Measurements from ENCODE around the gene SERPINB4. TPM values are rescaled to one million over a fixed set of nuclear protein-coding genes. Genes with fewer than 3 reads are reported as not detected.

The SERPINB4 gene
- total RNA-seq, 1 experiment from 2014 or later: not detected

DNA sequence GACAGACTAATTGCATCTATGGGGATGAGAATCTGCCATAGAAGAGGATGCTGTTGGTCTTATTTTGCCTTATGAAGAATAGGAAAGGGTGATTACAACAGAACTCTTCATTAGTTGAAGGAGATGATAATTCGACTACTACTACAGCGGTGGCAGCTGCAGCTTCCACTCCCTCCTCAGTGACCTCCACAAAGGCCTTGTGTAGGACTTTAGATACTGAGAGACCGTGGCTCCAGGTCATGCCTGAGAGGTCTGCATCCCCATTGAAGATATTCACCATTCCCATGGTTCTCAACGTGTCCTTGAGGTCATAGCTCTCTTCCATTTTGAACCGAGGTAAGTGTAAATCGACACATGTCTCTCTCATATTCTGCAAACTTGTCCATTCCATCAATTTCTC is 6.4 kb downstream of the SERPINB4 start:
- no peak for DNase-seq (ENCODE audit: low read depth)

DNA sequence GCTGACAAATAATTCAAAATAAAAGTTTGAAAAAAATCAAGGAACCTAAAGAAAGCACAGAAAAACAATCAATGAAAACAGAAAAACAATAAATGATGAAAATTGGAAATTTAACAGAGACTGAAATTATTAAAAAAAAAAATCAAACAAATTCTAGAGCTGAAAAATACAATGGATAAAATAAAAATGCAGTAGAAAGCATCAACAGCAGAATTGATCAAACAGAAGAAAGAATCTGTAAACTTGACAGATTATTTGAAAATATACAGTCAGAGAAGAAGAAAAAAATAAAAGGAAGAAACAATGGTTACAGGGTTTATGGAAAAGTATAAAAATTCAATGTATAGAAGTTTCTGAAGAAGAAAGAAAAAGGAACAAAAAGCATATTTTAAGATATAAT is 16.2 kb downstream of the SERPINB4 start:
- DNase-seq (ENCODE audit: low read depth): no peak

DNA sequence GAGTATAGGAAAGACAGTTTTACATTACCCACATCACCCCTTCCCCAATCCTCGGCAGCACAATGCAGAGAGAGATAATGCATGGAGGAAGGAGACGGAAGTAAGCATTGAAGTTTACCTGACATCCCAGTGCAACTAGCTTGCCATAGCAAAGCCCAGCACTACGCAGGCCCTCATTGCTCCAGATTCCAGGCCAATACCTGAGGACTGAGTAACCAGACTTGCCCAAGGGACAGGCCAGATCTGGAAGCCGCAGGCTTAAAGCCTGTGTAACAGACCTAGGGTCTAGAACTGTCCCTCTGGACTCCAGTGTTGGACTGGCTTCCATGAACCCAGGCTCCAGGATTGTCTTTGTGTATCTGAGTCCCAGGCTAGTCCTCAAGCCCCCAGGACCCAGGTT is 17.6 kb downstream of the SERPINB4 start:
- no peak for DNase-seq (ENCODE audit: low read depth)

DNA sequence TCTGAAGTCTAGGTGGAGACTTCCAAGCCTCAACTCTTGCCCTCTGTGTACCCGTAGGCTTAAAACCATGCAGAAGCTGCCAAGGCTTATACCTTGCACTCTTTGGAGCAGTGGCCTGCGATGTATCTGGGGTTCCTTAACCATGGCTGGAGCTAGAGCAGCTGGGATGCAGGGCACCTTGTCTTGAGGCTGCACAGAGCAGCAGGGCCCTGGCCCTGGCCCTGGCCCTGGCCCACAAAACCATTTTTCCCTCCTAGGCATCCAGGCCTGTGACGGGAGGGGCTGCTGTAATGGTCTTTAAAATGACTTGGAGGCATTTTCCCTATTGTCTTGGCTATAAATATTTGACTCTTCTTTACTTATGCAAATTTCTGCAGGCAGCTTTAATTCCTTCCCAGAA is 19.2 kb downstream of the SERPINB4 start:
- DNase-seq (ENCODE audit: low read depth): no peak

DNA sequence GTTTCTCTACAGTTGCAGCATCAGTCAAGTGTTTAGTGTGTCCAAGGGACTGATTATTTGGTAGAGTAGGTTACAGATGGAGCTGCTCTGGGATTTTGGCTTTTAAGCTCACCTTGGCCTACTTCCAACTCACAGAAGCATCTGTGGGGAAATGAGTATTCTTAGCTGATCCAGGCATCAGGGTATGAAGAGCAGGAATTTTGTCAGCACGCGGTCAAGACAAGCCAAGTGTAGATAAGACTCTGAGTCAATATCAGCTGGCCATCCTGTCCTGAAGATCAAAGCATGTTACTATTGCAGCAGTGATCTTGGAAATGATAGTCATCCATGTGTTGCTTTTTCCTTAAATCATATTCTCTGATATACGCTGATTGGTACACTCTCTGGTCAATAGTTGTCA is 24.4 kb downstream of the SERPINB4 start:
- DNase-seq (ENCODE audit: low read depth): no peak

DNA sequence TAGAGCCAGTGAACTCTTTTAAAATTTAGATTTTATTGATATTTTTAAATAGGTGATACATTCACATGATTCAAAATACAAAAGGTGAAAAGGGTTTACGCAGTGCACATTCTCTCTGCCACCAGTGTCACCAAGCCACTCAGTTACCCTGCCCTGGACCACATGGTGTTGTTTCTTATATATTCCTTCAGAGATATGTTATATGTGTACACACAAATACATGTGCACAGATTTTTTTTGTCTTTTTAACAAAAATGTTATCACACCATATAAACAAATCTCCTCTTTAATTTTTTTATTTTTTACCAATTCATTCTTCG is 26.2 kb downstream of the SERPINB4 start:
- DNase-seq (ENCODE audit: low read depth): no peak

DNA sequence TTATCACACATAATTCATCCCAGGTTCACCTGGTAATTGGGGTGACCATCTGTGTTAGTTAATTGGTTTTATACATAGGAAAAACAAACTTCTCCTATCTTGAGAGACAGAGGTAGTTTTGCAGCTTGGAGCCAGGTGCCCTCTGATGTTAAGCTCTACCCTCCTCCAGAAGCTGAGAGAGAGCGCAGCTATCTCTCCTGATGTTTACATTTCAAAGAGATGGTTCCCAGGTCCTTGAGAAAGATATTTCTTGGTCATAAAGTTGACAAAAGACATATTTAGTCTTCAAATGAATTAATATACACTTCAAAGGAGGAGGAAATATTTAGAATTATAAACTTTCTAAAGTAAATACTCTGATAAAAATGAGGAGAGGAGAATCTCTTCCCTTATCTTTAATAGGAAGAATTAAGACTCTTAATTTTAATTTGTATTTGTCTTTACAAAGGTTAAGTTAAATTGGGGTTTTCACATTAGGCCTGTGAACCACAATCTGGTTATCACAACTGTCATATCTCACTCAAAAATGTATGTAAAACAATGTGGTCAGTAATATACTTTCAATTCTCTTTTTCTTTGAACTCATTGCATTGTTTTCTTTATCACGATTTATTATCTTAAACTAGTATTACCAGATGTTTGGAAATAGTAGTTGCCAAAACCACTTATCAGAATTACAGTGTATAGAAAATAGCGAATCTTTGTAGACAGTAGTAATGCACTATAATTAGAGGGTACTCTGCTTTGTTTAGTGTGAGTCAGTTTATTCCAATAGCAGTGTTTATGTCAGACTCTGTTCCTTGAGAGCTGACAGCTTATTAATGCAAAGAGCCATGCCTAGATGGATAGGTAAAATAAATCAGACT is 26.8 kb downstream of the SERPINB4 start:
- no peak for DNase-seq (ENCODE audit: low read depth)

DNA sequence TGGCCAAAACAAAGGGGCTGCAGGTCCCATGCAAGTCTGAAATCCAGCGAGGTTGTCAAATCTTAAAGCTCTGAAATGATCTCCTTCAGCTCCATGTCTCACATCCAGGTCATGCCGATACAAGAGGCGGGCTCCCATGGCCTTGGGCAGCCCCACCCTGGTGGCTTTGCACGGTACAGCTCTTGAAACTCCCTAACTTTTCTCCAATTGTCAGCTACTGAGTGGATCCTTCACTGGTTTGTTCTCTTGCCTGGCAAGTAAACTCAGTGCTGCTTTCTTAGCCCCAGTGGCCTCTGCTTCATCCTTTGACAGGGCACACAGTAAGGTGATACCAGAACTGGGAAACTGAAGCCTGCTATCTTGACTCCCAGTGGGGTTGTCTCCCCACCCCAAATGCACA is 30.6 kb downstream of the SERPINB4 start:
- no peak for DNase-seq (ENCODE audit: low read depth)

DNA sequence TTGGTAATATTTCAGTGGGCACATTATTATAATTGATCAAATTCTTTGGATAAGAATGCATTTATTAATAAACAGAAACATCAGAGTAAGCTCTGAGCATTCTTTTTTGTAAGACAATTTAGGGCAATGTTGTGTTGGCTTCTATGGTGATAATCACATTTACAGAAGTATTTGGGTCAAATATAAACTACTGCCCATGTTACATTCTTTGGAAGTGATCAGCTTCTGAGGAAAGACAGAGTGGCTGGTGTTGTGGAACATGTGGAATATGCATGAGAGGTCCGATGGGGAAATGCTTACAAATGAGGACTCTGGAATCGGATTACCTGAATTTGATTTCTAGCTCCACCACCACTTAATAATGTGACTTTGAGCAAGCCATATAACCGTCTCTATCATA is 37.5 kb downstream of the SERPINB4 start:
- DNase-seq (ENCODE audit: low read depth): no peak

DNA sequence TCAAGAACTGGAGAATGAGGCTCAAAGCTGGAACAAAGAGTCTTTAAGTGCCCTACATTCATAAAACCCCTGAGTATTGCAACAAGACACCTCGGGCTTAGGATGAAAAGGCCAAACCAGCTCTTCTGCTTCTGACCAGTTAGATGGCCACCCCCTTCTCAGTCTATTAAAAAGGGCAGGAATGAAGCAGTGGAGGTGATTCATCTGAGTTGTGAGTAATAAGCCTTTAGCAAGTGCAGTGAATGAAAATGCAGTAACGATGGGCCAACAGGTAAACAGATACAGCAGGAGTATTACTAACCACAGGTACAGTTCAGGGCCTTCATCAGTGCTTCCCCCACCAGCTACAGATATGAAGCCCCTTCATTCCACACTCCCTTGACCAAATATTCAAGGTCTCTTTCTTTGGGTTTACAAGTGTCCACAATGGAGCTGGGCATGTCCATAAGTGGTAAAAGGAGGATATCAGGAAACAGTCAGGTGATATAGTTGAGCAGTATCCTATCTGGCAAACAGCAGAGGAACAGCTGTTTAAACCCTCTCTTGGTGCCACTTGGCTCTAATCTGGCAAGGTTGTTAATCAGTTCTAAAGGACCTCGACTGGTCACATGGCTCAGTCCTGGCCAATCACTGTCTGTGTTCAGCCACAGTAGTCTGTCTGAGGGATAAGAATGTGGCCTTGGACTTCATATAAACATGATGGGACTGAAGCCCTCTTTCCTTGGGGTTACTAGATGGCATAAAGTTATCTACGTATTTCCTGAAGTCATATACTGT is 39.1 kb downstream of the SERPINB4 start:
- DNase-seq (ENCODE audit: low read depth): peak; percentile 78

DNA sequence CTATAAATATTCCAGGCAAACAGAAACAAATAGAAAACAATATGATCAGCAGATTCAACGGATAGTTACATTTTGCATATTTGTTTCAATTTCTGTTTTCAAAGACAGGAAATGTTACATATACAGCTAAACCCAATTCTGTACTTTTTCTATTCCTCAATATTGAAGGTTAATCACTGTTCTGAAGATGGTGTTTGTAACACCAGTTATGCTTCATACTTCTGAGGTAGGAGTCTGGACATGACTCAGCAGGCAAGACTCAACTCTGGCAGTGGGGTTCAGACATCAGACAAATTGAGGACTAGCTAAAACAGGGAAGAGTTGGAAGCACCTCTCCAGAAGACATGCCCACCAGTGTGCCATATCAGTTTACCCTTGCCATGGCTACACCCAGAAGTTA is 40.3 kb downstream of the SERPINB4 start:
- peak; percentile 39 for DNase-seq (ENCODE audit: low read depth)

DNA sequence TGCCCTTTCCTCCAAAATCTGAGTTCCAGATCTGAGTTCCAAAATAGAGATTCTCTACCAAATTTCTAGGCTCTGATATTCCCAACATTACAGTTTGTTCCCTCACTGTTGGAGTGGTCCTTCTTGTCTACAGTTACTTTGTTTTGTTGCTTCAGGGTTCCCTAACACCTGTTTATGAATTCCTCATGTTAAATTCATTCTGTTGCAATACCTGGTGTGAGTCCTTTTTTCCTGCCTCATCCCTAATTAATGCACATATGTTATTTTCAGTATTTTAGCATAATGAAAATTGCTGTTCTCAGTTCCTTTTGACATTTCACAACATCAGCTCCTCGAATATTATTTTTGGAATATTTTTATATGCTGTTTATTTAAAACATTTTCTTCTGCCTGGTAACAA is 40.7 kb downstream of the SERPINB4 start:
- DNase-seq (ENCODE audit: low read depth): no peak

DNA sequence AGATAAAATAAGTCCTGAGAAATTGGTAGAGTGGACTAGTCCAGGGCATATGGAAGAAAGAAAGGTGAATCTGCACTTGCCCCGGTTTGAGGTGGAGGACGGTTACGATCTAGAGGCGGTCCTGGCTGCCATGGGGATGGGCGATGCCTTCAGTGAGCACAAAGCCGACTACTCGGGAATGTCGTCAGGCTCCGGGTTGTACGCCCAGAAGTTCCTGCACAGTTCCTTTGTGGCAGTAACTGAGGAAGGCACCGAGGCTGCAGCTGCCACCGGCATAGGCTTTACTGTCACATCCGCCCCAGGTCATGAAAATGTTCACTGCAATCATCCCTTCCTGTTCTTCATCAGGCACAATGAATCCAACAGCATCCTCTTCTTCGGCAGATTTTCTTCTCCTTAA is 47.1 kb downstream of the SERPINB4 start:
- DNase-seq (ENCODE audit: low read depth): no peak

DNA sequence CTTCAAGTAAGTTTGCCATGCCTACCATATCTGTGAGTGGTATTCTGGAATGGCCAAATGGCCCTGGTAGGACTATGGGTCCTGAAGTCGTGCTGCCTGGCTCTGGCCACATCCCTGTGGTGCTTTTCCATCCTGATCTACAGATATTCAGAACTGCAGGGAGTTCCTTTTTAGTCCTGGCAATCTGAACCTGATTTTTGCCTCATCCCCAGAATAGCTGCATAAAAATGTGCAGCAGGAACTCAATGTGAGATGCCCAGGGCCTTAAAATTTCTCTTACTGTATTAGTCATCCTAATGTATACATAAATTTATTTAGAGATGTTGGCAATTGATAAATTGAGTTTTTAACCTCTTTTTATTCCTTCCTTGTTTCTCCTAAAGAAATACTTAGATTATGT is 51.6 kb downstream of the SERPINB4 start:
- DNase-seq (ENCODE audit: low read depth): no peak

DNA sequence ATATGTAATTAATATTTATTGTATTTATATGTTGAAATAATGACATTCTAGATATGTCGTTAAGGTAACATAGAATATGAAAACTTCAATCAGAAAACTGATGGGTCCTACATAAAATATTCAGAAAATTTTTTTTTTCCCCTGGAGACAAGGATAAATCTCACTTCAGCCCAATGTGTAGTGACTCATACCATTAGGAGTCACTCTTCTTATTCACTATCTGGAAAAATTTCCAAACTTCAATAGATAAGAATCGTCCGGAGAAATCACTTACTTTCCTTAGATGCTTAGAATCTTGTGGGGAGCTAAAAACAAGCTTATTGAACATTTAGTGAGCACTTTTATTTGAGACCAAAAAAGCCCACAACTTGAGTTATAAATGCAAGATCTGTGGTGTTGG is 52.3 kb downstream of the SERPINB4 start:
- DNase-seq (ENCODE audit: low read depth): no peak

DNA sequence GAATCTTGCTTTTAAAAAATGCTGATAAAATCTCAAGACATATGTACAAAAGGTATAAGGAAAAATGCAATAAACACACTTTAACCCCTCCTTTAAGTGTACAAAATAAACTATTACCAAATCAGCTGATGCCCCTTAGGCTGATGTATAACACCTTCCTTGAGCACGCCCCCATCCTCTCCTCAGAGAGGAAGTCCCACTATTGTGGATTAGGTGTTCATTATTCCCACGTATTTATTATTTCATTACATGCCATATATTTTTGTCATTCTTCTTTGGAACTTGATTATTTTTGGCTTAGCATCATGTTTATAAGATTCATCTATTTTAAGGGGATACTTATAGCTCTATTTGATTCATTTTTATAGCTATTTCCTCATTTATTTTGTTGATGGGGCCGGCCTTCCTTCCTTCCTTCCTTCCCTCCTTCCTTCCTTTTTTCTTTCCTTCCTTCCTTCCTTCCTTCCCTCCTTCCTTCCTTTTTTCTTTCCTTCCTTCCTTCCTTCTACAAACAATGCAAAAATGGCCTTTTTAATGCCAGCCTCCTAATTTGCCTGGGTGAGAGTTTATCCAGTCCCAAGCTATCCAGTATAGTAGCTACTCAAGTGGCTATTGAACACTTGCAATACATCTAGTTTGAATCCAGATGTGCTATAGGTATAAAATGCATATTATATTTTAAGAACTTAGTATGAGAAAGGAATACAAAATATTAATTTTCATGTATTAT is 52.9 kb downstream of the SERPINB4 start:
- DNase-seq (ENCODE audit: low read depth): no peak

DNA sequence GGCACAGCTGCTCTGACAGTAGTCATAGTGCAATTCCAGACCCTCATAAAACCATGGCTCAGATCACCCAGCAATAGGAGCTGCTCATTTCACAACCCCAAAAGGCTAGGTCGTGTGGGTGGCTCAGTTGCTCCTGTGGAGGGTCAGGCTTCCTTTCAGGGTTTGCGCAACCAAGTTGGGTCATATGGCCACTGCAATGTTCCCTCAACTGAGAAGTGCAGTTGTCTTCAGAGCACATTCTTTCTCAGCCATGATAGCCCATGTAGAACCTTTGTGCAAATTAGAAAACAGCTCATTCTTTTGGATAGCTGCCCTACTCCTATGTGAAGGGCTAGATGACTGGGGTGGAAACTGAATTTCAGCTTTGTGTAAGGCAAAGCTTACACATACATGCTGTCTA is 53.7 kb downstream of the SERPINB4 start:
- no peak for DNase-seq (ENCODE audit: low read depth)

DNA sequence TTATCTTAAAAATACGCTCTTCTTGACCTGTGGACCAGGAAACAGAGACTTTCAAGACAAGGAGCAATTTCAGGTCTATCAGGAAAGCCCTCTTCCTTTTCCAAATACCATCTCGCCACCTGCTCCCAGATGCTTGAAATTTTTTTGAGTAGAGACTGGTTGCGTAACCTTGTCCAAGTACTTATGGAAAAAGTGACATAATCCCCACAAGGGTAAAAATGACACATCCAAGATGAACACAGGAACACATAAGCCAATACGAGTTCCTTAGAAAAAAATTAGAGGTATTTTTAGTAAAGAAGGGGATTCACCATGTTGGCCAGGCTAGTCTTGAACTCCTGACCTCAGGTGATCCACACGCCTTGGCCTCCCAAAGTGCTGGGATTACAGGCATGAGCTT is 55.1 kb downstream of the SERPINB4 start:
- DNase-seq (ENCODE audit: low read depth): no peak
